HEK293T (cell line): ENCODE results near the gene WDR45B.

Experiments
- CTCF ChIA-PET: fragments of 350-600 bp; formaldehyde crosslinking; extraction: SDS; loops from one replicate; lab custom pipeline; 2021; ENCODE audit warnings: antibody characterized with exemption, inconsistent platforms; lab: Yijun Ruan, JAX
- POLR2A ChIA-PET: fragments of 350-600 bp; formaldehyde crosslinking; extraction: SDS; loops from one replicate; lab custom pipeline; 2020; ENCODE audit warnings: antibody characterized with exemption, inconsistent platforms; lab: Yijun Ruan, JAX
- DNase-seq: peaks from one replicate; pipeline ENCODE4 v3.0.0; 2012; ENCODE audit warnings: mixed read lengths; ENCODE audit errors: extremely low spot score
- ARNT ChIP-seq: fragments of 450-650 bp; IDR thresholded peaks from 2 replicates; pipeline ENCODE4 v1.6.1; 2017; ENCODE audit warnings: mild to moderate bottlenecking
- BHLHE40 ChIP-seq: fragments of 450-650 bp; IDR thresholded peaks from 2 replicates; pipeline ENCODE4 v1.6.1; 2016; ENCODE audit warnings: mild to moderate bottlenecking, moderate library complexity, borderline replicate concordance
- CTBP1 ChIP-seq: fragments of 450-650 bp; IDR thresholded peaks from 2 replicates; pipeline ENCODE4 v1.6.1; 2016; ENCODE audit warnings: borderline replicate concordance
- ELF4 ChIP-seq: fragments of 450-650 bp; IDR thresholded peaks from 2 replicates; pipeline ENCODE4 v1.6.1; 2017; ENCODE audit warnings: antibody characterized with exemption
- FOXA1 ChIP-seq: fragments of 450-650 bp; IDR thresholded peaks from 2 replicates; pipeline ENCODE4 v1.6.1; 2016; ENCODE audit warnings: mild to moderate bottlenecking
- FOXK2 ChIP-seq: fragments of 450-650 bp; IDR thresholded peaks from 2 replicates; pipeline ENCODE4 v1.6.1; 2016; ENCODE audit warnings: mild to moderate bottlenecking
- FOXM1 ChIP-seq: fragments of 450-650 bp; IDR thresholded peaks from 2 replicates; pipeline ENCODE4 v1.6.1; 2017; ENCODE audit warnings: mild to moderate bottlenecking, borderline replicate concordance
- HDGF ChIP-seq: fragments of 450-650 bp; IDR thresholded peaks from 2 replicates; pipeline ENCODE4 v1.6.1; 2017; ENCODE audit warnings: antibody characterized with exemption, borderline replicate concordance
- L3MBTL2 ChIP-seq: fragments of 450-650 bp; conservative IDR thresholded peaks from 2 replicates; pipeline ENCODE4 v1.6.1; 2016; ENCODE audit warnings: mild to moderate bottlenecking
- LEF1 ChIP-seq: fragments of 450-650 bp; IDR thresholded peaks from 2 replicates; pipeline ENCODE4 v1.6.1; 2017; ENCODE audit warnings: mild to moderate bottlenecking, borderline replicate concordance
- NFRKB ChIP-seq: fragments of 450-650 bp; IDR thresholded peaks from 2 replicates; pipeline ENCODE4 v1.6.1; 2016; ENCODE audit warnings: mild to moderate bottlenecking, moderate library complexity
- PKNOX1 ChIP-seq: fragments of 450-650 bp; IDR thresholded peaks from 2 replicates; pipeline ENCODE4 v1.6.1; 2016
- SP1 ChIP-seq: fragments of 450-650 bp; IDR thresholded peaks from 2 replicates; pipeline ENCODE4 v1.6.1; 2017
- SUZ12 ChIP-seq: fragments of 450-650 bp; IDR thresholded peaks from 2 replicates; pipeline ENCODE4 v1.6.1; 2016; ENCODE audit warnings: mild to moderate bottlenecking
- TARDBP ChIP-seq: fragments of 450-650 bp; IDR thresholded peaks from 2 replicates; pipeline ENCODE4 v1.6.1; 2016
- ZNF384 ChIP-seq: fragments of 450-650 bp; IDR thresholded peaks from 2 replicates; pipeline ENCODE4 v1.6.1; 2016

Gene WDR45B

GRCh38 chr17:82665217-82665616 lies 17.0 kb upstream of the WDR45B start:
- no peak for TF ChIP-seq SUZ12
- TF ChIP-seq SP1, result no peak
- no peak for TF ChIP-seq TARDBP
- no peak for TF ChIP-seq ZNF384
- no peak for TF ChIP-seq FOXK2
- no peak for TF ChIP-seq ELF4
- no peak for TF ChIP-seq L3MBTL2
- no peak for TF ChIP-seq FOXM1
- no peak for TF ChIP-seq PKNOX1
- ChIA-PET POLR2A (no interaction called here), CTCF (no interaction called here)
- DNase-seq, result no peak

DNA sequence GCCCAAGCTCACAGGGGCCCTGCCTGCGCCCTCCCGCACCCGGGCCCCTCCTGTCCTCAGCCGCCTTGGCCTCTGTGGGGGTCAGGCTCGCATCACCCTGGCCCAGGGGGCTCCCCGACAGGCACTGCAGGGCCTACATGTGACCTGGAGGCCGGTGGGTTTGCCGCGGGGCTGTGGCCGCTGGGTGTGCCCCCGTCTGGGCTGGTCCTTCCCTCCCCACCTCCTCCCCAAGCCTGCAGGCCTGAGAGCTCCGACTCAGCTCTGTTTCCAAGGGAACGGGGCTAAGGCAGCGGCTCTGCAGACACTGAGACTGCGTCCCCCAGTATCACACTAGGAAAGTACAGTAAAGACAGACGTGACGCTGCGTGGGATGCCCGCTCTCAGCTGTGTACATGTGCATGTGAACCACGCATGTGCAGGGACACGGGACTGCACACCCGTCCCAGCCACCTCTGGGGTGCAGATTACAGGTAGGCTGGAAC lies 16.5 kb upstream of the WDR45B start:
- CTCF ChIA-PET, result no interaction called here
- no peak for DNase-seq
- POLR2A ChIA-PET, result no interaction called here
- TF ChIP-seq ZNF384, result no peak
- no peak for TF ChIP-seq BHLHE40
- TF ChIP-seq FOXM1, result no peak
- no peak for TF ChIP-seq FOXA1
- TF ChIP-seq SUZ12, result no peak
- TF ChIP-seq TARDBP, result no peak
- no peak for TF ChIP-seq LEF1
- no peak for TF ChIP-seq ELF4

- DNase-seq, result no peak
- no peak for TF ChIP-seq PKNOX1
- TF ChIP-seq NFRKB, result no peak
- no peak for TF ChIP-seq ZNF384
- CTCF ChIA-PET, result no interaction called here
- POLR2A ChIA-PET, result no interaction called here
Observed at GRCh38 chr17:82664276-82664575, 16.0 kb upstream of the WDR45B start.

DNA sequence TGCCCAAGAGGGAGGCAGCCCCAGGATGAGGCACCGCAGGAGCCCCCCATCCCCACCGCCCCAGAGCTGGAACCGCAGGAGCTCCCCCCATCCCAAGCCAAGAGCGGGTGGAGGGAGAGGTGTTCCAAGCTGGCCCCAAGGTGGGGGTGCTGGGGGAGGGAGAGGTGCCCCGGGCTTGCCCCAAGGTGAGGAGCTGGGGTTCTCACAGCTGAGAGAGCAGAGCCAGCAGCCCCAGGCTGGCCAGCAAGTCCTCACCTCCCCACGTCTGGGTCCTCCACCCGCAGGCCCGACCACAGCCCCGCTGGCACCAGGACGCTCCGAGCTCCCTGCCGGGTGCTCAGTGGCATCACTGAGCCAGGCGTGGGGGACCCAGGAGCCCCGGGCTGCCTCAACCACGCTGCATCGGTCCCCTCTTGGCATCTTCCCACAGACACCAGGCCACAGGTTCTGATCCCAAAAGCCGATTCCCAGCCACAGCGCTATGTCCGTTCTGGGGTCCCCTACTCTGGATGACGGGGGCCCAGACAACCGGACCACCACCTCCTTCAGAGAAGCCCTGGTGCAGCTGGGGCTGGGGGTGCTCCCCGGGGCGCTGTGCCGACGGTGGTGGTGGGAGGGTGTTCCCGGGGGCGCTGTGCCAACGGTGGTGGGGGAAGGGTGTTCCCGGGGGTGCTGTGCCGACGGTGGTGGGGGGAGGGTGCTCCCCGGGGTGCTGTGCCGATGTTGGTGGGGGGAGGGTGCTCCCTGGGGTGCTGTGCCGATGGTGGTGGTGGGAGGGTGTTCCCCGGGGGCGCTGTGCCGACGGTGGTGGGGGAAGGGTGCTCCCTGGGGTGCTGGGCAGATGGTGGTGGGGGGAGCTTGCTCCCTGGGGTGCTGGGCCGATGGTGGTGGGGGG lies 15.4 kb upstream of the WDR45B start:
- TF ChIP-seq HDGF (no peak), SUZ12 (no peak), TARDBP (no peak), ARNT (no peak), PKNOX1 (no peak), BHLHE40 (no peak), SP1 (no peak), ZNF384 (no peak), FOXK2 (no peak), LEF1 (no peak), FOXM1 (no peak), NFRKB (no peak), L3MBTL2 (no peak)
- POLR2A ChIA-PET, result no interaction called here
- CTCF ChIA-PET, result no interaction called here
- no peak for DNase-seq

DNA sequence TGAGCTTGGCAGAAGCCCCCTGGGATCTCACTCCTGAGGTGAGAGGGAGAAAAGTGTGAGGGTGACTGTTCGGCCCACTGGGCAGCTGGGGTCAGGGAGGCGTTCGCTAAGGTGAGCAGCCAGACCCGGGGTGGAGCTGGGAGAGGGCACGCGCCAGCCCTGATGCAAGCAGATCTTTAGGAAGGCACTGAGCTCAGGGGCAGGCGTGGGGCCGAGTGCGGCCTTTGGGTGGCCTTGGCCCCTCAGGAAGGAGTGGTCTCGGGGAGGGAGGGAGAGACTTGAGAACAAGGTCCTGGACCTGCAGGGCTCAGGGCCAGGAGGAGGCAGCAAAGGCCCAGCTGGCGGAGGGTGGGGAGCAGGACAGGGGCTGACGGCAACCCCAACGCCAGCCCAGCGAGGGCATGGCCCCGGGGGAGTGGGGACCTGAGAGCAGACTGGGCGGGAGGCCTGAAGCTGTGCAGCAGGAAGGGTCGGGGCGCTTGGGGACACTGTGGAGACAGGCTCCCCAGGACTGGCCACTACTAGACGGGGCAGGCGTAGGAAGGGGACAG lies 14.5 kb upstream of the WDR45B start:
- TF ChIP-seq FOXK2, result no peak
- TF ChIP-seq HDGF, result no peak
- TF ChIP-seq SUZ12, result no peak
- TF ChIP-seq NFRKB, result no peak
- no peak for TF ChIP-seq L3MBTL2
- no peak for TF ChIP-seq FOXA1
- TF ChIP-seq LEF1, result no peak
- no peak for TF ChIP-seq FOXM1
- no peak for TF ChIP-seq ELF4
- no peak for TF ChIP-seq TARDBP
- TF ChIP-seq CTBP1, result no peak
- TF ChIP-seq PKNOX1, result no peak
- TF ChIP-seq SP1, result no peak
- TF ChIP-seq BHLHE40, result no peak
- no peak for TF ChIP-seq ARNT
- TF ChIP-seq ZNF384, result no peak
- ChIA-PET CTCF (no interaction called here), POLR2A (no interaction called here)
- DNase-seq, result no peak
